Testis (tissue), 3 donors: ENCODE measurements around the gene CARD10. TPM values are rescaled to one million over a fixed set of nuclear protein-coding genes. Genes with fewer than 3 reads are reported as not detected.
"Not testable (repeated sequence)": the region's sequence is repeated elsewhere in the genome, so short reads cannot be mapped to it uniquely, and the experiment has no call there.

Experiments used
- DNase-seq: peaks from one replicate; pipeline ENCODE4 v3.0.0-alpha.2; 2019
- H3K27ac ChIP-seq, 2 donors: fragments of 200-600 bp; sonication (generic); one replicate each; pipeline ENCODE4 v1.5.1; 2019
- H3K27me3 ChIP-seq: fragments of 200-600 bp; sonication (generic); one replicate; pipeline ENCODE4 v1.5.1; 2019
- H3K36me3 ChIP-seq: fragments of 200-600 bp; sonication (generic); one replicate; pipeline ENCODE4 v1.5.1; 2017; ENCODE audit warnings: low read depth; ENCODE audit errors: missing control alignments
- H3K4me1 ChIP-seq: fragments of 200-600 bp; sonication (generic); one replicate; pipeline ENCODE4 v1.5.1; 2019
- H3K4me3 ChIP-seq, 2 donors: fragments of 200-600 bp; sonication (generic); one replicate each; pipeline ENCODE4 v1.5.1; 2017 to 2019
- H3K9me3 ChIP-seq: fragments of 200-600 bp; sonication (generic); one replicate; pipeline ENCODE4 v1.5.1; 2017
- CTCF ChIP-seq, 3 experiments: fragments of 450-650 bp in 2 of 3; fragments of 200-600 bp in 1 of 3; sonication (generic) in 1 of 3; IDR thresholded peaks; one replicate each; pipeline ENCODE4 v1.5.1; 2016 to 2019; ENCODE audit warnings: antibody characterized with exemption in 3 of 3, mild to moderate bottlenecking in 2 of 3, moderate library complexity in 1 of 3
- POLR2A ChIP-seq: fragments of 450-650 bp; IDR thresholded peaks from one replicate; pipeline ENCODE4 v1.6.1; 2017; ENCODE audit warnings: antibody characterized with exemption, mild to moderate bottlenecking, moderate library complexity
- WGBS, 2 donors: methylation state at CpG; one replicate each; pipeline ENCODE4 v1.1.5; 2018; 5-methylcytosine and 5-hydroxymethylcytosine counted together
- intact Hi-C: fragments of 100-400 bp; cut with DNase I; formaldehyde crosslinking; loops from one replicate; pipeline ENCODE4 v1.15.1; 2023; ENCODE audit warnings: low total_unique reads
- polyA plus RNA-seq: library from polyadenylated mRNA; stranded (reverse); fragments of 350-450 nt; fragmentation: Illumina TruSeq; extraction: RNeasy Lipid Tissue Mini Kit (QIAGEN cat#74804); gene quantifications from one replicate; pipeline ENCODE4 v1.2.3, GENCODE V29; 2014; ENCODE audit warnings: low read depth, low replicate concordance; ENCODE audit not compliant: insufficient read depth
- total RNA-seq, 2 donors: library from RNA; depleted of rRNA; stranded (reverse); fragments of >200 nt; gene quantifications; one replicate each; pipeline ENCODE4 v1.2.3, GENCODE V29; 2016

CARD10 gene
- total and polyA plus RNA-seq, 3 donors from 2014 or later: 42.6 to 113 (median 89.8) TPM

- 77 to 79% methylated on average over 5 of the region's 5 CpGs for WGBS, 2 donors
- no peak overlapping the region for H3K27ac ChIP-seq
- H3K36me3 ChIP-seq: no peaks in the 10 kb centered on the region
- intact Hi-C loops: no loop called here
- no peak for TF ChIP-seq POLR2A
- TF ChIP-seq CTCF (IDR thresholded peaks at IDR 0.05): no peak
- no peak overlapping the region for H3K4me3 ChIP-seq
- H3K27me3 ChIP-seq: no peaks in the 10 kb centered on the region
- H3K4me1 ChIP-seq: no peaks in the 10 kb centered on the region
- H3K9me3 ChIP-seq: no peaks in the 10 kb centered on the region
- DNase-seq: no peak
Observed at GRCh38 chr22:37470087-37470445, 49.1 kb downstream of the CARD10 start.

- intact Hi-C loops: no loop called here
- no peak for TF ChIP-seq POLR2A
- H3K9me3 ChIP-seq: no peaks in the 10 kb centered on the region
- no peak for DNase-seq
- no peaks in the 10 kb centered on the region for H3K36me3 ChIP-seq
- 85 to 87% methylated on average over 3 to 8 of the region's 8 CpGs for WGBS, 2 donors
- H3K27me3 ChIP-seq: no peaks in the 10 kb centered on the region
- no peaks in the 10 kb centered on the region for H3K4me1 ChIP-seq
- H3K4me3 ChIP-seq: no peak overlapping the region
- no peak overlapping the region for H3K27ac ChIP-seq
Observed at GRCh38 chr22:37469416-37470086, 49.7 kb downstream of the CARD10 start.

GRCh38 chr22:37468201-37468695, 51.0 kb downstream of the CARD10 start:
- H3K27me3 ChIP-seq, H3K36me3 ChIP-seq, H3K4me1 ChIP-seq, intact Hi-C loops, H3K4me3 ChIP-seq, H3K27ac ChIP-seq, DNase-seq, H3K9me3 ChIP-seq: not testable (repeated sequence)
- WGBS, 2 donors: 94 to 97% methylated on average over 14 of the region's 14 CpGs

- intact Hi-C loops: no loop called here
- no peak for DNase-seq
- H3K27me3 ChIP-seq: no peaks in the 10 kb centered on the region
- 62 to 88% methylated on average over 9 to 12 of the region's 14 CpGs for WGBS, 2 donors
- H3K4me3 ChIP-seq: no peak overlapping the region
- no peaks in the 10 kb centered on the region for H3K9me3 ChIP-seq
- no peaks in the 10 kb centered on the region for H3K4me1 ChIP-seq
- no peak overlapping the region for H3K27ac ChIP-seq
- TF ChIP-seq CTCF (IDR thresholded peaks at IDR 0.05) (no peak), POLR2A (no peak)
- no peaks in the 10 kb centered on the region for H3K36me3 ChIP-seq
Observed at GRCh38 chr22:37467391-37467955, 51.7 kb downstream of the CARD10 start.

- no peaks in the 10 kb centered on the region for H3K4me1 ChIP-seq
- WGBS, 2 donors: 55 to 57% methylated on average over 4 of the region's 4 CpGs
- DNase-seq: no peak
- no peaks in the 10 kb centered on the region for H3K36me3 ChIP-seq
- intact Hi-C loops: no loop called here
- no peak overlapping the region for H3K4me3 ChIP-seq
- no peak for TF ChIP-seq CTCF (IDR thresholded peaks at IDR 0.05)
- no peak for TF ChIP-seq POLR2A
- H3K27me3 ChIP-seq: no peaks in the 10 kb centered on the region
- H3K27ac ChIP-seq: no peak overlapping the region
- H3K9me3 ChIP-seq: no peaks in the 10 kb centered on the region
Observed at GRCh38 chr22:37464181-37464580, 55.0 kb downstream of the CARD10 start.

- no peak overlapping the region for H3K27ac ChIP-seq
- H3K9me3 ChIP-seq: no peaks in the 10 kb centered on the region
- TF ChIP-seq CTCF (IDR thresholded peaks at IDR 0.05) (no peak), POLR2A (no peak)
- no peak overlapping the region for H3K4me3 ChIP-seq
- intact Hi-C loops: no loop called here
- peak; percentile 44 for DNase-seq
- H3K4me1 ChIP-seq: no peaks in the 10 kb centered on the region
- no peaks in the 10 kb centered on the region for H3K36me3 ChIP-seq
- WGBS, 2 donors: 16 to 18% methylated on average over 2 to 5 of the region's 5 CpGs
- no peaks in the 10 kb centered on the region for H3K27me3 ChIP-seq
Observed at GRCh38 chr22:37462983-37463382, 56.2 kb downstream of the CARD10 start.
